GM08714 (cell line): Measurements from ENCODE around the gene E4F1.
"Not testable (repeated sequence)": the region's sequence is repeated elsewhere in the genome, so short reads cannot be mapped to it uniquely, and the experiment has no call there.

Experiments
- H3K4me3 ChIP-seq: fragments of 200-500 bp; sonication (Bioruptor generic); 2 replicates; pipeline ENCODE4 v1.5.1; 2014; ENCODE audit warnings: mild to moderate bottlenecking, low read length, inconsistent platforms
- ZNF274 ChIP-seq: IDR thresholded peaks from 2 replicates; pipeline ENCODE4 v1.6.1; 2012; ENCODE audit warnings: mild to moderate bottlenecking, low read depth, low read length

The E4F1 gene

DNA sequence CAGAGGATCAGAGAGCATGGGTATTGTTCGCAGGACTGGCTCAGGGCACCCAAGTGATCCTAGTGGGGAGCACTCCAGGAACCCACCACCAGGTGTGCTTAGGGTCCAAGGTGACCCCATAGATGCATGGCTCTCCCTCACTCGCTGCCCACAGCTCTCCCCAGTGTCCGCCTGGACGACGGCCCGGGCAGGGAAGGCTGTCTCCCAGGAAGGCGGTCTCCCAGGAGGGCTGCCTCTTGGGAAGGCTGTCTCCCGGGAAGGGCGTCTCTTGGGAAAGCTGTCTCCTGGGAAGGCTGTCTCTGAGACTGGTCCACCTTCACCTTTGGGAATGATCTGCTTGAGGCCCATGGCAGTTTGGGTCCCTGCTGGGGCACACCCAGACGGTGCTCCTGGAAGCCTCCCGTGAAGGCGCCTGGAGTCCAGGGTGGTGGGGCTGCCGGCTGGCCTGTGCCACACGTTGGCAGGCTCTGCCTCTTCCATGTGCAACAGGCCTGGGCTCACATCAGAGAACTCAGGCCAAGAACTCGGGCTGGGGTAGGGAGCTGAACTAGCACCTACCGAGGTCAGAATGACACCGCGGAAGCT lies 23.0 kb downstream of the E4F1 start:
- TF ChIP-seq ZNF274, result no peak

DNA sequence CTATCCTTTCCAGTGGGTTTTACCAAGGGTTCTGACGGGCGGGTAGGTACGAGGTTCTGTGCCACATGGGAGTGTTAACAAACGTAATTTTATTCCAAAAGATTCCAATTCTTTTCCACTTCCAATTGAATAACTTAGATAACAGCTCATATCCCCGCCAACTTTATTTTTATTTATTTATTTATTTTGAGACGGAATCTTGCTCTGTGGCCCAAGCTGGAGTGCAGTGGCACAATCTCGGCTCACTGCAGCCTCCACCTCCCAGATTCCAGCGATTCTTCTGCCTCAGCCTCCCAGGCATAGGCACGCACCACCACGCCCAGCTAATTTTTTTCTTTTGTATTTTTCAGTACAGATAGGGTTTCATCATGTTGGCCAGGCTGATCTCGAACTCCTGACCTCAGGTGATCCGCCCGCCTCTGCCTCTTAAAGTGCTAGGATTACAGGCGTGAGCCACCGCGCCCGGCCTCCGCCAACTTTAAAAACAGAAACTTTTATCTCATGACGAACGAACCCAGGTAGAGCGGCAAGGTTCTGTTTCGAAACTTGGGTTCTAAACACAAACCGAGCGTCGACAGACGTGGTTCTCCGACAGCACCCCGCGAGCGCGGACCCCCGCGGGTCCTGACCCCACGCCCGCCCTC lies 27.4 kb downstream of the E4F1 start:
- no peak for TF ChIP-seq ZNF274
- H3K4me3 ChIP-seq, result peak overlapping the region; percentile 85

More for the DNA sequence above, 23.0 kb downstream of the E4F1 start:
- no peak overlapping the region for H3K4me3 ChIP-seq

DNA sequence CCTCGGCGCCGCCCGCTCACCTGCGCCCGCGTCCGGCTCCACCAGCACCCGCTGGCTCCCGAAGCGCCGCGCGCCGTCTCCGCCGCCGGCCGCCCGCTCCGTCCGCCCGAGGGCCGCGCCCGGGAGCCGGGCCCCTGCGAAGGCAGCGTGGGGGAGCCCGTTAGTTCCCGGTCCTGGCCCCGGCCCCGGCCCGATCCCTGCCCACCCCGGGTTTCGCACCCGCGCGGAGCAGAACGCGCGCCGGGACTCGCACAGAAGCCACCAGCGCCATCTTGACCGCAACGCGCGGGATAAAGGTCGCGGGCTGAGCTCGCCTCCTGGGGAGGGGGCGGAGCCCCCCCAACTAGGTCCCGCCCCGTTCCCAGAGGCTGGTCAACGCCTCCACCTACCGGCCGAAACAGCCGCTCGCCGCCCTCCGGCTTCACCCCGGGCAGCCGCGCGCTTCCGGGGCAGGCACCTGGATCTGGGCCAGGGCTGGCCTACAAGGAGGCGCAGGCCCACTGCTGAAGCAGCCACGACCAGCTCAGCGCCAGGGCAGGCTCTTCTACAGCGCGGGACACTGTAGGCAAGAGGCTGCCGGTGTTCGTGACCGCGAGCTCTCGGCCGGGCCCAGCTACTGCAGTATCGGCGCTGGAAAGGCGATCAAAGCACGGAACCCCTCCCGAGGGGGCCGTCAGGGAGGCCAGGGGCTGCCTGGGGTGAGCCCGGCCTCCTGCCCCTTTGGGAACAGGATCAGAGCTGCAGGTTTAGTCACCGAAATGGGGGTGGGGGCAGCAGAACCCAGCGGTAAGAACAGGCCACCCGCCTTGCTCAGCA lies 28.1 kb downstream of the E4F1 start, which contains the start of gene ECI1:
Gene ECI1 (minus strand): TSS at position 292 of the 816 bp plus-strand sequence. CDS start 21 bp downstream, at position 271.
- TF ChIP-seq ZNF274, result no peak
- H3K4me3 ChIP-seq, result peak within 1 kb of the TSS; percentile 85

DNA sequence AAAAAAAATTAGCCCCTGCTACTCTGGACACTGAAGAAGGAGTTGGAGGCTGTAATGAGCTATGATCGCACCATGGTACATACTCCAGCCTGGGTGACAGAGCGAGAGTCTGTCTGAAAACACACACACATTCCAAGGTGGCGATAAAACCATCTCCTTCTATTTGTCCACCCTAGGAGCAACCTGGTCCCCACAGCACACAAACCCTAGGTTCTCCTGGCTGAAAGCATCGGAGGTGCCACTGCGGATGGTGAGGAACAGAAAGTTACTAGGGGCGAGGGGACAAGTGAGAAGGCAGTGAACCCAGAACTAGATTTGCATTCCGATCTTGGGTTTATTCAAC lies 29.4 kb downstream of the E4F1 start:
- no peak overlapping the region for H3K4me3 ChIP-seq
- no peak for TF ChIP-seq ZNF274

DNA sequence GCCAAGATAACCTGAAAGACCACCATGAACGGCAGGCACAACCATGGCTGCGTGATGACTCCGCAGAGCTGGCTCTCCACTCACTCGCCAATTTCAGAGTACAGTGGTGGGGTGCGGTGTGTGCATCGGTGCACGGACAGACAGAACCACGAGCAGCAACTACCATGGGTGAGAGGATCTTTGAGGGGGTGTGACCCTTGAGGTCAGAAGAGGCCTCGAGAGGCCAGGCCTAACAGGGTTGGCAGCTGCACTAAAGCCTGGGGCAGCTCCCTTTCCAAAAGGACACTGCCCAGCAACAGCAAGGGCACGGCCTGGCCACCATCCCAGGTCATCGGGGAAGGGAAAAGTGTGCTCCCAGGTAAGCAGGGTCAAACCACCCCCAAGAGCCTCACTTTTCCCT lies 29.9 kb downstream of the E4F1 start:
- no peak for TF ChIP-seq ZNF274
- H3K4me3 ChIP-seq, result no peak overlapping the region

DNA sequence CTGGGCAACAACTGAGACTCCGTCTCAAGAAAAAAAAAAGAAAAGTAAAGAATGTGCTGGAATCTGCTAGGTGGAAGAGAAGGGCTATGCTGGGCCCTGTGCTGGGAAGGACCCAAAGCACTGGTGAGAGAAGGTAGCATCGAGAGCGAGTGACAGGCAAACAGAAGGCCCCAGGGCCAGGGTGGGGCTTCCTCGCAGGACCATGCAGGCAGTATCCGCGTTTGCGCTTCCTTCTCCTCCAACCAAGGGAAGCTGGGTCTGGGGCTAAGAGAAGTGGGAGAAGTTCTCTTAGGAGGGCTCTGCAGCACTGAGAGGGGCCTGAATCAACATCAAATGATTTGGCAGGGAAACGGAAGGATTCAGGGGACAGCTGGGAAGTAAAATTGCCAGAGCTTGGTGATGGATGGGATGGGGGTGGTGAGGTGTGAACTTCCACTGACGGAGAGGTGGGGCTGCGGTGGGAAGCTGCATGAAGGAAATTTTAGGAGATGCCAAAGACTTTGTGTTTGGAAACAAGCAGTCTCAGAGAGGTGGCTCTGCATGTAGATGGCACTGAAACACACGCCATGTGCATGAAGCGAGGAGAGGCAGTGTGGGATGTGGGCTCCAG lies 33.2 kb downstream of the E4F1 start:
- TF ChIP-seq ZNF274, result no peak

DNA sequence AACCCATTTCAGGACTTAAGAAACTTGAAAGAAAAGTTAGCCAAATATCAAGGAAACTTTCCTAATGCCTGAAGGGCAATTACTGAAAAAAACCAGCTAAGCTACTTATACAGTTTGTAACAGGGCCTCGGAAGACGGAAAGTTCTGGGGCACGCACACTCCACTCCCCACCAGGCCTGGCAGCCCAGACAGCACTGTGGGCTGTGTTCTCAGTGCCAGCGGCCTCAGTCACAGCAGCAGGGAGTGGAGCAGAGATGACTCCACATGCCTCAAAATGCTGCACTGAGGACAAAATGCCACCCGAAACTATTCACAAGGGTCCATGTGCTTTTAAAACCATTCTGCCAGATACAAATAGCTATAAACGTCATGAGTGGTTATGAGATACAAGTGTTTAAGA lies 34.3 kb downstream of the E4F1 start:
- no peak overlapping the region for H3K4me3 ChIP-seq
- no peak for TF ChIP-seq ZNF274

More for the DNA sequence above, 33.2 kb downstream of the E4F1 start:
- no peak overlapping the region for H3K4me3 ChIP-seq

DNA sequence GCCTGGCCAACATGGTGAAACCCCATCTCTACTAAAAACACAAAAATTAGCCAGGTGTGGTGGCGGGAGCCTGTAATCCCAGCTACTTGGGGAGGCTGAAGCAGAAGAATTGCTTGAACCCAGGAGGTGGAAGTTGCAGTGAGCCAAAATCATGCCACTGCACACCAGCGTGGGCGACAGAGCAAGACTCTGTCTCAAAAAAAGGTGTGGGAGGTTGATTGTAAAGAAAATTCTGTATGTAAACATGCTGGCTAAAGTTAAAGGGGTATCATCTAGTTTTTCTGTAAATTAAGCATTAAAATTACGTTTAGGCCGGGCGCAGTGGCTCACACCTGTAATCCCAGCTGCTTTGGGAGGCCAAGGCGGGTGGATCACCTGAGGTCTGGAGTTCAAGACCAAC lies 35.1 kb downstream of the E4F1 start:
- not testable (repeated sequence) for H3K4me3 ChIP-seq

DNA sequence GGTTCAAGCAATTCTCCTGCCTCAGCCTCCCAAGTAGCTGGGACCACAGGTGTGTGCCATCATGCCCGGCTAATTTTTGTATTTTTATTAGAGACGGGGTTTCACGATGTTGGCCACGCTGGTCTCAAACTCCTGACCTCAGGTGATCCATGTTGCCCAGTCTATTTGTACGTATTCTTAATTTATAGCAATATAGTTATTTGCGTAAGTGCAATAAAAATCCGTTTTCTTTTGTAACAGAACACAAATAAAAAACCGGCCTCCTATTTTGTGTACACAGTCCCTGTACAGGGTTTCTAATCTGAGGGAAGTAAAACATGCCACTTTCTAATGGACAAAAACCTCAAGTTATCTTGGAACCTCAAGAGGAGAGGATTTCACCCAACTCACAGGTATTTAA lies 36.9 kb downstream of the E4F1 start:
- TF ChIP-seq ZNF274, result no peak

DNA sequence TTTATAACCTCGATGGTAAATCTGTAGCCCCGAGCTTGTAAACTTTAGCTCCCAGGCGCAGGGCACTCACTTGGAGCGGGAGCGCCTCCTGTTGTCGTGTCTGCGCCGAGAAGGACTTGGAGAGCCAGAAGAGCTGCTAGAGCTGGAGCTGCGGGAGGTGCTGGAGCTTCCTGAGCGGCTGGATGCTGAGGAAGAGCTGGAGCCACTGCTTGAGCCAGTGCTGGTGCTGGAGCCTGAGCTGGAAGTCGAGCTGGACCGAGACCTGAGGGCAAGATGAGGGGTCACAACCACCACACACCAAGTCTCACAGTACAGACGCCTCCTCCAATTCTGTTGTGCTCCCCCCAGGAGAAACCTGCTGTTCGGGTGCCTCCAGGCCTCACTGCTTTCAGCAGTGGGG lies 39.6 kb downstream of the E4F1 start:
- not testable (repeated sequence) for H3K4me3 ChIP-seq

More for the DNA sequence above, 36.9 kb downstream of the E4F1 start:
- H3K4me3 ChIP-seq, result no peak overlapping the region

DNA sequence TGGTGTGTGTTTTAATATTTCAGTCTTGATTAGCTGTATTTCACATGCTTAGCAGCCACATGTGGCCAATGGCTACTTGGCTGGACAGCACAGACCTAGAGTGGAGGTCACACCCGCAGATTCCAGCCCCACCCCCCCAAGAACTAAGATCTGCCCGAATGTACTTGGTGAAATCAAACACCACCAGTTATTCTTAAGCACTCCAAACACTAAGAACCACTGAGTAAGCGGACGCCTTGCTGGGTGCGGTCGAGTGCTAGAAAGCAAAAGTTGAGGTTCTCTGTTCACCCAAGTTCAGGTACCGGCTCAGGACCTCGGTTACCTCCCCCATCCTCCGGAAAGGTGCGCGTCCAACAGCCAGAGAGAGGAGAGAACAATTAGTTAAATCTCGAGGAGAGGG lies 43.5 kb downstream of the E4F1 start:
- peak overlapping the region; percentile 75 for H3K4me3 ChIP-seq

DNA sequence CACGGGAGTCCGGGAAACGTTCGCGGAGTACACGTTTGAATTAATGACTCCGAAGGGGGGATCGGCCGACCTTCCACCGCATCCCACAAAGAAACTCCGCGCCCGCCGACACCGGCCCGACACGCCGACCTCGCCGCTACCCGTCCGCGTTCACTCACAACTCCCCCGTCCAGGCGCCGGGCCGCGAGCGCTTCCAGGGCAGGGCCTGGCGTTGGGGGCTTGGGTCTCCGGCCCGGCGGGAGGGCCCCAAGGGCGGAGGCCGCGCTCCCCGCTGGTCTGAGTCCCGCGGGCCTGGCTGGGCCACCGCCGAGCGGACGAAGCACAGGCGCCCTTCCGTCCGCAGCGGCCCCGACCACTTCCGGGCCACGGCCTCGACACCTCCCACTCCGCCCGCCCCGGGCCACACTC lies 44.1 kb downstream of the E4F1 start:
- peak overlapping the region; percentile 75 for H3K4me3 ChIP-seq

DNA sequence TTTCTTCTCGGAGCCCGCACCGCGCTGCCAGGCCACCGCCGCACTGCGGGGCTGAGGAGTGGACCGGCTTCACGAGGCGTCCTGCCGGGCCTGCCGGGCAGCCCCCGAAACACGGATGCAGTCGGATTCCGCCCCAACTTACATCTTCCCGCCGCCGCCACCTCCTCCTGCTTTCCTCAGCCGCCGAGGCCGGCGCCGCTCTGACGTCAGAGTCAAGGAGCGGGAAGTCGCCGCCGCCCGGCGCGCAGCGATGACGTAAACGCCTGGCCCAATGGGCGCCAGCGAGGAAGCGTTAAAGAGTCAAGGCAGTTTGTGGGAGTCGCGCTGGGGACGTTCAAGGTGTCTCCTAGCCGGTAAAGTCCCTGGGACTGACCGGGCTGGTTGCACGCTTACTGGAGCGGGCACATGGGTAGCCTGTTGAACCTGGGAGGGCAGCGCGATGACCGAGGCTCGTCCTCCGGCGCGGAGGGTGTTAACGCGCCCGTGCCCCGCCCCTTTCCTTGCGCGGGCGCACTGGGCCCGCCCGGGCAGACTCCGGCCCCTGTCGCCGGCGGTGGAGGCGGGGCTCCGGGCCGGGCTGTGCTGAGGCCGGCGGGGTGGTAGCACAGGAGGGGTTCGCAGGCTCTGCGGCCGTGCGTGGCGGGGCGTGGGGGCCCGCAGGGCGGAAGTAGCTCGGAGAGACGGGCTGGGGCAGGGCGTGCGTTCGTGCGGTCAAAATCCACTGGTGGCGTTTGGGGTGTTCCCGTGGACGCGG lies 44.7 kb downstream of the E4F1 start, which contains the start of gene RNPS1:
Gene RNPS1 (minus strand): TSS at position 214 of the 754 bp plus-strand sequence. CDS start 3,483 bp downstream, outside the sequence.
- H3K4me3 ChIP-seq, result peak within 1 kb of the TSS; percentile 75
- TF ChIP-seq ZNF274, result no peak

DNA sequence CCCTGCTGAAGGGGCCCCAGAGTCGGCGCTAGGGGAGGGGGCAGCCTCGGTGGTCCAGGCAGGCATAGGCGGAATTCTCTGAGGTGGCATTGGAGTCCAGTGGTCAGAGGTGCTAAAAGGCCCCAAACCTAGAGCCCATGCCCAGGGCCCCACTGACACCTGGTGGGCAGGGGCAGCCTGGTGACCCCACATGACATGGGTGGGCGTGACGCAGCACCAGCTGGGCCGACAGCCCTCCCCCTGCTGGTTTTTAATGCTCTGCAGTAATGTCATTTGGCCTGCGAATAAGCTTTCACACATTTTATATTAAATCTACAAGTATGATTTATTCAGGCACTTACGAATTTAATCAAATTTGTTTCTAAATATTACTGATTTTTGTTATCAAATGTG lies 46.7 kb downstream of the E4F1 start:
- H3K4me3 ChIP-seq, result no peak overlapping the region
- TF ChIP-seq ZNF274, result no peak
